NCI-H2171 (cell line): ENCODE results near the gene VSTM2B.

Source experiments
- DNase-seq: peaks from one replicate; lab custom pipeline; 2025; lab: John Stamatoyannopoulos, UW

The VSTM2B gene

DNA sequence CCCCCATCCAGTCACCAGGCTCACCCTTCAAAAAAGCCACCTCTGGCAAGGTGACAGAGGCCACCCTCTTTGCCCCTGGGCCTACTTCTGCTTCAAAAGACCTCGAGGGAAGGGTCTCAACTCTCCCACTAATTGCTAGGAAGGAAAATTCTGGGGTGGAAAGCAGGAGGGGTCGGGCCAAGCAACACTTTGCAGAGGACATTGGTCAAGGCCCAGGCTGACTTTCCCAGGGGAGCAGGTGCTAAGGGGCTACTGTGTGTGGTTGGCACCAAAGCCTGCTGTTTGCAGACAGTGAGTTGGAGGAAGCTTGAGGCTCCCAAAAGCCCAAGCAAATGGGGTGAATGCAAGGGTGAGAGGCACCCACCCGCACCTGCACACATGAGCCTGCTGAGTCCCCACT, 28.6 kb upstream of the VSTM2B start:
- no peak for DNase-seq

DNA sequence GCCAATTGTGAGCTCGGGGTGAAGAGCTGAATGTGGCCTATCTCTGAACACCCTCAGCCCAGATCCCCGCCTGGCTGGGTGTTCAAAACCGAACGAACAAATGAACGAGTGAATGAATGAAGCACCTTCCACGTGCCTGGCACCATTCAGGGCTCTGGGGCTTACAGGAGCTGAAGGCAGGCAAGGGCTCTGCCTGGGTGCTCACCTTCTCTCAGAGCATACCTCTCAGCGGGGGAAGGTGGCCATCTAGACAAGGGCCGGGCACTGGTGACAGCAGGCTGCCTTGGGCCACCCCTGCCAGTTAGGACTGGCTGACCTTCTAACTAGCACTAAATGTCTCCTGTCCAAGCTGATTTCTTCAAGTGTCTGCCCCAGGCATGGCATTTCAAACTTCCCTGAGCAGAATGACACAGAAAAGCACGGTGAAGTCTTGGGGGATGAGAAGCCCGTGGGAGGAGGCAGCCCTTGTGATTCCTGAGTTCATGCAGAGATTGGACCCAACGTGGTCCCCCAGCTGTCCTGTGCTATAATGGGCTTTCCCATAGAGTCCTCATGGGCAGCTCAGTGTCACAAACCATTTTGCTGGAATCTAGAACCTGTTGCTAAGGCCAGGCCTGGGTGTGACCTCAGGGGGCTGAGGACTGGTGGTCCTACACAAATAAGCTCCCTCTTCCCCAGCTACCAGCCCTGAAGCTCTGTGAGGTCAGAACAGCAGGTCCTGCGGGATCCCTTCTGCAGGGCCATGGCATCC, 27.9 kb upstream of the VSTM2B start:
- no peak for DNase-seq

DNA sequence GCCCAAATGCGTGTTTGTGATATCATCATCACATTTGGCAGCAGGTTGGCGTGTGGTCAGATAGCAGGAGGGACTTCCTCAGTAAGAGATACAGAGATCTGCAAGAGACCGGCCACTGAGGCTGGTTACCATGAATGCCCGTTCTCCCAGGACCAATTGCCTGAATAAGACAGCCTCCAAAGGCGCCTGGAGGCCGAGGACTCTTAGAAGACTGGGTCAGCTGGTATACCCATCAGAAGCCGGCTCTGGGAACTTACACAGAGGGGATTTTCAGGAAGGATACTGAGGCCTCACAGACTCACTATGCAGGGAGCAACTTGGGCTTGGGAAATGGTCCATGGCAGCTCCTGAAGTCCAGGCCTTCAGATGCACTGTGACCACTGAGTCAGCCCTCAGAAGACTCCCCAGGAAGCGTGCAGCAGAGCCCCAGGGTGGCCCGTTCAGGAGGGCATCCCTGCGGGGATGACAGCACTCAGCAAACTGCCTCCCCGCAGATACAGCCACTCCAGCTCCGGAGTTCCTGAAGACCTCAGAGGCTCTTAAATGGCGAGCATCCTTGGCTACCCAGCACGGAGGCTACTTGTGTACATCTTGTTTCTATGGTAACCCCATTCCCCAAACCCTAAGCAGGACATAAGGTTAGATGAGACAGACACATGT, 26.4 kb upstream of the VSTM2B start:
- no peak for DNase-seq

DNA sequence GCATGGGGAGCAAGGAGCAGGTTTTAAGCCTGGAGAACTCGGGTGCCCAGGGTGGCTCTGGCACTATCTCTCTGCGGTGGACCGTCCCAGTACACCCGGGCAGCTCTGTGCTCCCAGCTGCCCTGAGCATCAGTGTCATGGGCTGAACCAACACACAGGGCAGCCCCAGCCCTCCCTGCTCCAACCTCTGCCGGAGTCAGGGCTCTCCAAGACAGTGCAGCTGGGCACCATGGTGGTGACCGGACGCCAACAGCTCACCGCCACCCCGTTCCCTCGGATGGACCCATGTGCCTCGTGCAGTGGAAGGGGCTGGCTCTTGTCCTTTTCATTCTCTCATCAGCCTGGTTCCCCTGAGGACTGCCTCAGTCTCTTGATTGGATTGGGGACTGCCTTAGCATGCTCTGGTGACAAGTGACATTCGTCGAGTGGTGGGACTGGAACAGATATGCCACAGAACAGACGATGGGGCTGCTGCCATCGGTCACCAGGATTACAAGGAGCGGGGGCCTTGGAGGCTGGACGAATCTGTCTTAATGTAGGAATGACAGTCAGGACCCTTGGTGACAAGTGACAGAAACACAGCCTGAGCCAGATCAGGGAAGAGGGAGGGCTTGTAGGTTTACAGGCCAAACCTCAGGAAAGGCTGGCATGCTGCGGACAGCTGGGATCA, 25.7 kb upstream of the VSTM2B start:
- no peak for DNase-seq

DNA sequence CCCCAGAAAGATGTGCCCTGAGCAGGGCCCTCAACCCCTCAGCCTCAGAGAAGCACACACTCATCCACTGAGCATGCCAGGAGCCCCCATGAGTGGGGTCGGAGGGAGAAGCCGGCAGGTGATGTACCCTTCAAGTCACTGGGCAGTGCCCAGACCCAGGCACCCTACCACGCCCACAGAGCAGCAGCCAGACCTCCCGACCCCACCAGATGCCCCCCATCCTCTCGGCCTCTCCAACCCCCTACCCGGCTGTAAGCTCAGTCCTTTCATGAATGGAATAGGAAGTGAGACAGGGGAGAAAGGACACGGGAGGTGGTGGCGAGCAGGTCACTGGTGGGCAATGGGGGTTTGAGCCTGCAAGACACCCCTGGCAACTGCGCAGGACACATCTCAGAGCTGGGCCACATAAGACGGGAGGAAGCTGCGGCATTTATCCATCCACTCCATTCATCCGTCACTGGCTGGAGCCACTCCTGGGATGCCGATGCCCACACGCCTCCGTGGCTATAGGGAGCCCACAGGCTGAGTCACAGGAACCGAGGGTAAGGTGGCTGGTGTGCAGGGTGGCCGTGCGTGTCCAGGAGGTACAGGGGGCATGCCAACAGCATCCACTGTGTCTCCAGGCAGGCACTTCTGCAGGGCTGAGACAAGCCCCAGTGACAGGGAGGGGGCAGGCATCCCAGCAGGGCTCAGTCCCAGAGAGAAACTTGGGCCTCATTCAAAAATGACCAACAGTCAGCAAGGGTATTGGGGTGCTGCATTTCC, 23.8 kb upstream of the VSTM2B start:
- DNase-seq = no peak

DNA sequence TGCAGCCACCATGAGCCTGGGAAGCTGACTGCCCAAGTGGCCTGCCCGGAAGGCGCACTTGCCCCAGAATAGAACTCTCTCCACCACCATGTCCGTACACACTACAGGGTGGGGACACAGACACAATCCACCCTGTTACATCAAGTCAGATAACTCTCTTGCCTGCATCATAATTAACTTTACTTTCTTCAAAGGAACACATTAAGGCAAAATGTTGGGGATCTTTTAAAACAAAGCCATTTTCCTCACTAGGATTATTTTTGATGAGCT, 23.3 kb upstream of the VSTM2B start:
- DNase-seq = no peak

GRCh38 chr19:29503140-29503758, 22.5 kb upstream of the VSTM2B start:
- DNase-seq = no peak

DNA sequence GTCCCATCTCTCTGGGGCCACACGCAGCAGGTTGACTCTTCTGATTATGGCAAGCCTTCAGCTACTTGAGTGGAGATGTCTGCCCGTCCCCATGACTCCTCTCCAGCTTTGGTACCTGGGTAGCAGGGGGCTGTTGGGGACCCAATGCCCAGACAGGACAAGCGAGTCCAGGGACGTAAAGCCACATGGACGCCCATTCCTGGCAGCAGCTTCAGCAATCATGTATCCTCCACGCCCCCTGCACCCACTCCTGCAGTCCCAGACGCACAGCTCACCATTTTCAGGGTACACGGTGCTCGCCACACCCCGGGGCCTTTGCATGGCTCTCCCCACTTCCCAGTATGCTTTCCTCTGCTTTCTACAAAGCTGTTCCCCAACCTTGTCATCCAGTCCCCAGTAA, 22.0 kb upstream of the VSTM2B start:
- no peak for DNase-seq

- no peak for DNase-seq
Measured at GRCh38 chr19:29504454-29504853, 21.3 kb upstream of the VSTM2B start.

DNA sequence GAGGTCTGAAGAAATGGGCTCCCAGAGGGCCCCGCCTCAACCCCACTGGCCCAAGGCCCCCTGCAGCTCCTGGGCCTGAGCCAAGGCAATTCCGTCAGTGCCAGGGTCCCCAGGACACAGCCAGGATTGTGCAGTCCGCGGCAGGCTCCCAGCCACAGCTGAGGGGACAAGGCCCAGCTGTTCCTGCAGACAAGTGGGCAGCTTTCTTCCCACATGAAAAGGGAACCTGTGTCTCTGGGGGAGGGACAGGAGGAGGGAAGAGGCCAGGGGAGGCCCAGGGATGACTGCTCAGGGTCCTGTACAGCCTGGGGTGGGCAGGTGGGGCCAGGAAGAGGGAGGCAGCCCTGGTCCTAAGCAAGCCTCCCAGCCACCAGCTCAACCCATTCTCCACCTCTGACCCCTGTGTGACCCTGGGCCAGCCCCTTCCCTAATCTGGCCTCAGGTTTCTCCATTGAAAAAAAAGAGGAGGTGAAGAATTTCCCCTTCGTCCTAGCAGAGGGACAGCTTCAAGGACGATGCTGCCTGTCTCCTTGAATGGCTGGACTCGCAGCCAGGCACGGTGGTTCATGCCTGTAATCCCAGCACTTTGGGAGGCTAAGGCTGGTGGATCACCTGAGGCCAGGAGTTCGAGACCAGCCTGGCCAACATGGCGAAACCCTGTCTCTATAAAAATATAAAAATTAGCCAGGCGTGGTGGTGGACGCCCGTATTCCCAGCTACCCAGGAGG, 20.5 kb upstream of the VSTM2B start:
- no peak for DNase-seq

DNA sequence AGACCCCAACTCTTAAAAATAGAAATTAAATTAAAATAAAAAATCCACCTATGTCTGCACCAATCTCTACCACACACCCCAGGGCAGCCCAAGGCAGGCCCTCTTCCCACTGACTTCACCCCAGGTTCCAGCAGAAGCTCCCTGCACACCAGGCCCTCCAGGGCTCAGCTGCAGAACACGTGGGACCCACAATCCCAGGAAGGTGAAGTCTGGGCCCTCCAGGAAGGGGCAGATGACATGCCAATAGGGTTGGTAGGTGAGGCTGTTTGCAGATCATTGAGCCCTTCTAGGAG, 19.2 kb upstream of the VSTM2B start:
- DNase-seq = no peak

GRCh38 chr19:29507081-29507860, 18.5 kb upstream of the VSTM2B start:
- no peak for DNase-seq

DNA sequence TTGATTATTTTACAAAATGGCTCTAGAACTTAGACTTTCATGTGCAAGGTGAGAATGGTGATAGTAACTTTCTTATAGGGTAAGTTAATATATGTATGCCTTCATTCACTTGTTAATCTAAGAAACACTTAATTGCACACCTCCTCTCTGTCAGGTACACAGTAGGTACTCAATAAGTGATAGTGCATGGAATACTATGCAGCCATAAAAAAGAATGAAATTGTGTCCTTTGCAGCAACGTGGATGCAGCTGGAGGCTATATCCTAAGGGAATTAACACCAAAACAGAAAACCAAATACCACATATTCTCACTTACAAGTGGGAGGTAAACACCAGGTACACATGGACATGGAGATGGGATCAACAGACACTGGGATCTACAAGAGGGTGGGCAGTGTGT, 17.6 kb upstream of the VSTM2B start:
- no peak for DNase-seq

- no peak for DNase-seq
Measured at GRCh38 chr19:29509456-29509855, 16.3 kb upstream of the VSTM2B start.

GRCh38 chr19:29510701-29511265, 15.0 kb upstream of the VSTM2B start:
- no peak for DNase-seq

DNA sequence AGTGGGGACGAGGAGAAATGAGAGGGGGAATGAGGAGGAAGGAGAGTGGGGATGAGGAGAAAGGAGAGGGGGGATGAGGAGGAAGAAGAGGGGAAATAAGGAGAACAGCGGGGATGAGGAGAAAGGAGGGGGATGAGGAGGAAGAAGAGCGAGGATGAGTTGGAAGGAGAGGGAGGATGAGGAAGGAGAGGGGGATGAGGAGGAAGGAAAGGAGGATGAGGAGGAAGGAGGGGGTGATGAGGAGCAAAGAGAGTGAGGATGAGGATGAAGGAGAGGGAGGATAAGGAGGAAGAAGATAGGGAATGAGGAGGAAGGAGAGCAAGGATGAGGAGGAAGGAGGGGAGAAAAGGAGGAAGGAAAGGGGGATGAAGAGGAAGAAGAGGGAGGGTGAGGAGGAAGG, 14.0 kb upstream of the VSTM2B start:
- no peak for DNase-seq

DNA sequence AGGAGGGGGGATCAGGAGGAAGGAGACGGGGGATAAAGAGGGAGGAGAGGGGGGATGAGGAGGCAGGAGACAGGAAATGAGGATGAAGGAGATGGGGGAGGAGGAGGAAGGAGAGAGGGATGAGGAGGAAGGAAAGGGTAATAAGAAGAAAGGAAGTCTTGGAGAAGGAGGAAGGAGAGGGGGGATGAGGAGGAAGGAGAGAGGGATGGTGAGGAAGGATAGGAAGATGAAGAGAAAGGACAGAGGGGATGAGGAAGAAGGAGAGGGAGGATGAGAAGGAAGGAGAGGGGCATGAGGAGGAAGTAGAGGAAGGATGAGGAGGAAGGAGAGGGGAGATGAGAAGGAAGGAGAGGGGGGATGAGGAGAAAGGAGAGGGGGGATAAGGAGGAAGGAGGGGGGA, 13.0 kb upstream of the VSTM2B start:
- DNase-seq = no peak

GRCh38 chr19:29514525-29515232, 11.1 kb upstream of the VSTM2B start:
- DNase-seq = no peak

DNA sequence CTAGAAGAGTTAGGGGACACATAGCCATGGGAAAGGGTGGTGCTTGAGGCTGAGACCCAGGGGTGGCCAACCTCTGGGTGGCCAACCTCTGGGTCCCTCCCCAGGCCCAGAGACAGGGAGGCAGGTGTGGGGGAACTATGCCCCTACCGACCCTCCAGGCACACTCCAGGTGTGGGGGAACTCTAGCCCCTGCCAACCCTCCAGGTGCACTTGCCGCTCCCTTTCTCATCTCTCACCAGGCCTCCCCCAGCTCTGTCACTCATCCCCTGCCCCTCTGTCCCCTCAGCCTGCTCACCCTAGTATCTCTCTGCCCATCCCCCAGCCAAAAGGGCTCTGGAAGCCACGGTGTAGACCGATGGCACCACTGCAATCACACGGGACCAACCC, 10.6 kb upstream of the VSTM2B start:
- DNase-seq = no peak

DNA sequence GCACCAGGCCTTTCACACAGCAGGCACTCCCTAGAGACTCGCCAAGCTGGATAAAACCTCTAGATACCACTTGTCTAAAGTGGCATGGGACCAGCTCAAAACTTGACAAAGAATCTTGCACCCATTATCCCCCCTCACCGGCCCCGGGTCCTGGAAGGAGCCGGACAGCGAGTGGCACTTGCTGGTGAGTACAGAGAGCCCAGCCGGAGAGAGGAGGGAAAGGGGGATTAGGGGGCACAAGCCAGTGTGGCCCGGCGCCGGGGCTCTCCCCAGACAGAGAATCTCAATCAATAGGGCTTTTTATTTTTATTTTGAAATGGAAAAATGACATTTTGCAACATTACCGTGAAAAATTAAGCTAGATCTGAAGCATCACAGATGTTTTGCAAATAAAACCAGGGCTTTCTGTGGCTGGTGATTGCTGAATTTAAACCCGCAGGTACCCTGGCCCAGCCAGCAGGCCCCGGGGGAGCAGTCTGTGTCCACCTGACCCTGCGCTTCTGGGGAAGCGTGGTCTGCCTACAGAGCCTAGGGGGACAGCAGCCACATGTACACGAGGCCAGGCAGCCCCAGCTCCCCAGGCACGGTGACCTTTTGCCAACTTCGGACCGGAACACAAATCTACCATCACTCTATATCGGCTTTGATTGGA, 10.0 kb upstream of the VSTM2B start:
- no peak for DNase-seq
